Kidney capillary endothelial cell (primary cell): ENCODE data around the gene SGSM1.
"Not testable (repeated sequence)": the region's sequence is repeated elsewhere in the genome, so short reads cannot be mapped to it uniquely, and the experiment has no call there.

Experiments used
- DNase-seq: peaks from one replicate; pipeline ENCODE4 v3.0.0-alpha.2; 2018; ENCODE audit warnings: low spot score

Gene SGSM1

GRCh38 chr22:24836282-24836681 is 30.3 kb downstream of the SGSM1 start:
- no peak for DNase-seq

- DNase-seq = not testable (repeated sequence)
These were observed 31.5 kb downstream of the SGSM1 start for GRCh38 chr22:24837517-24837916.

- DNase-seq = no peak
These were observed 35.2 kb downstream of the SGSM1 start for GRCh38 chr22:24841261-24841660.

- DNase-seq = no peak
These were observed 37.0 kb downstream of the SGSM1 start for GRCh38 chr22:24843048-24843447.

GRCh38 chr22:24845041-24845898 is 39.3 kb downstream of the SGSM1 start:
- no peak for DNase-seq

- no peak for DNase-seq
These were observed 41.5 kb downstream of the SGSM1 start for GRCh38 chr22:24847490-24847889.

- DNase-seq = no peak
These were observed 42.7 kb downstream of the SGSM1 start for GRCh38 chr22:24848559-24849168.

GRCh38 chr22:24855794-24856193 is 49.8 kb downstream of the SGSM1 start:
- no peak for DNase-seq

- DNase-seq = no peak
These were observed 51.6 kb downstream of the SGSM1 start for GRCh38 chr22:24857576-24857975.

GRCh38 chr22:24859587-24859986 is 53.6 kb downstream of the SGSM1 start:
- DNase-seq = no peak

GRCh38 chr22:24865508-24865907 is 59.5 kb downstream of the SGSM1 start:
- no peak for DNase-seq

GRCh38 chr22:24867323-24868022 is 61.5 kb downstream of the SGSM1 start:
- no peak for DNase-seq

GRCh38 chr22:24868979-24869378 is 63.0 kb downstream of the SGSM1 start:
- no peak for DNase-seq

GRCh38 chr22:24871611-24872205 is 65.7 kb downstream of the SGSM1 start:
- no peak for DNase-seq

GRCh38 chr22:24873226-24873625 is 67.2 kb downstream of the SGSM1 start:
- no peak for DNase-seq

GRCh38 chr22:24875862-24876506 is 70.0 kb downstream of the SGSM1 start:
- no peak for DNase-seq

- DNase-seq = no peak
These were observed 70.7 kb downstream of the SGSM1 start for GRCh38 chr22:24876700-24877099.

GRCh38 chr22:24878969-24879368 is 73.0 kb downstream of the SGSM1 start:
- no peak for DNase-seq

- no peak for DNase-seq
These were observed 77.4 kb downstream of the SGSM1 start for GRCh38 chr22:24883432-24883831.

GRCh38 chr22:24887260-24887659 is 81.2 kb downstream of the SGSM1 start:
- no peak for DNase-seq

- DNase-seq = no peak
These were observed 87.5 kb downstream of the SGSM1 start for GRCh38 chr22:24893341-24894070.
